Measurements from ENCODE around the gene VPREB1.

DNA sequence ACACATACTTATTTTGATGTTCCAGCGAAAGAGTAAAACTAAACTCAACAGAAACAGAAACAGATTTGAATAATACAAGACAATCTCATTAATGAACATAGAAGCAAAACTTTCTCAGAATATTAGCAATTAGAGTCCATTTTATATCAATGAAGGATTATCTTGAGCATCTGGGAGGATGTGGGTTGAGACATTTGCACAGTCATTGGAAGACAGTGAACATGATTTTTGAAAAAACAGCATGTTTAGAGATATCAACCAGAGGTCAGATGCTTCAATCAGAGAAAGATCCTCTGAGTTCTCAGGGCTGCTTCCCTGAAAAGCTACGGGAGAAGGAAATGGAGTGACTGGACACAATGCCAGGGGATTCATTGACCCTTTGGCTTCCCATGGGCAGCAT lies 35.9 kb upstream of the VPREB1 start:
- TF ChIP-seq EP300 (IDR thresholded peaks at IDR 0.05; ENCODE audit: borderline replicate concordance) (no peak), TCF12 (IDR thresholded peaks at IDR 0.05; ENCODE audit: low read depth) (no peak), RAD21 (IDR thresholded peaks at IDR 0.05; ENCODE audit: low read depth) (no peak), EGR1 (IDR thresholded peaks at IDR 0.05) (no peak), TEAD4 (IDR thresholded peaks at IDR 0.05) (no peak), ZBTB7A (IDR thresholded peaks at IDR 0.05; ENCODE audit: low read depth) (no peak)
- TF ChIP-seq, protein P1, sequence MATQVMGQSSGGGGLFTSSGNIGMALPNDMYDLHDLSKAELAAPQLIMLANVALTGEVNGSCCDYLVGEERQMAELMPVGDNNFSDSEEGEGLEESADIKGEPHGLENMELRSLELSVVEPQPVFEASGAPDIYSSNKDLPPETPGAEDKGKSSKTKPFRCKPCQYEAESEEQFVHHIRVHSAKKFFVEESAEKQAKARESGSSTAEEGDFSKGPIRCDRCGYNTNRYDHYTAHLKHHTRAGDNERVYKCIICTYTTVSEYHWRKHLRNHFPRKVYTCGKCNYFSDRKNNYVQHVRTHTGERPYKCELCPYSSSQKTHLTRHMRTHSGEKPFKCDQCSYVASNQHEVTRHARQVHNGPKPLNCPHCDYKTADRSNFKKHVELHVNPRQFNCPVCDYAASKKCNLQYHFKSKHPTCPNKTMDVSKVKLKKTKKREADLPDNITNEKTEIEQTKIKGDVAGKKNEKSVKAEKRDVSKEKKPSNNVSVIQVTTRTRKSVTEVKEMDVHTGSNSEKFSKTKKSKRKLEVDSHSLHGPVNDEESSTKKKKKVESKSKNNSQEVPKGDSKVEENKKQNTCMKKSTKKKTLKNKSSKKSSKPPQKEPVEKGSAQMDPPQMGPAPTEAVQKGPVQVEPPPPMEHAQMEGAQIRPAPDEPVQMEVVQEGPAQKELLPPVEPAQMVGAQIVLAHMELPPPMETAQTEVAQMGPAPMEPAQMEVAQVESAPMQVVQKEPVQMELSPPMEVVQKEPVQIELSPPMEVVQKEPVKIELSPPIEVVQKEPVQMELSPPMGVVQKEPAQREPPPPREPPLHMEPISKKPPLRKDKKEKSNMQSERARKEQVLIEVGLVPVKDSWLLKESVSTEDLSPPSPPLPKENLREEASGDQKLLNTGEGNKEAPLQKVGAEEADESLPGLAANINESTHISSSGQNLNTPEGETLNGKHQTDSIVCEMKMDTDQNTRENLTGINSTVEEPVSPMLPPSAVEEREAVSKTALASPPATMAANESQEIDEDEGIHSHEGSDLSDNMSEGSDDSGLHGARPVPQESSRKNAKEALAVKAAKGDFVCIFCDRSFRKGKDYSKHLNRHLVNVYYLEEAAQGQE (IDR thresholded peaks at IDR 0.05; ENCODE audit: low read depth): no peak
